NCI-H2196 (cell line): ENCODE data around the gene D2HGDH.

ENCODE experiments used
- DNase-seq: peaks from one replicate; lab custom pipeline; 2025; ENCODE audit not compliant: unreplicated experiment; lab: John Stamatoyannopoulos, UW

D2HGDH gene

DNA sequence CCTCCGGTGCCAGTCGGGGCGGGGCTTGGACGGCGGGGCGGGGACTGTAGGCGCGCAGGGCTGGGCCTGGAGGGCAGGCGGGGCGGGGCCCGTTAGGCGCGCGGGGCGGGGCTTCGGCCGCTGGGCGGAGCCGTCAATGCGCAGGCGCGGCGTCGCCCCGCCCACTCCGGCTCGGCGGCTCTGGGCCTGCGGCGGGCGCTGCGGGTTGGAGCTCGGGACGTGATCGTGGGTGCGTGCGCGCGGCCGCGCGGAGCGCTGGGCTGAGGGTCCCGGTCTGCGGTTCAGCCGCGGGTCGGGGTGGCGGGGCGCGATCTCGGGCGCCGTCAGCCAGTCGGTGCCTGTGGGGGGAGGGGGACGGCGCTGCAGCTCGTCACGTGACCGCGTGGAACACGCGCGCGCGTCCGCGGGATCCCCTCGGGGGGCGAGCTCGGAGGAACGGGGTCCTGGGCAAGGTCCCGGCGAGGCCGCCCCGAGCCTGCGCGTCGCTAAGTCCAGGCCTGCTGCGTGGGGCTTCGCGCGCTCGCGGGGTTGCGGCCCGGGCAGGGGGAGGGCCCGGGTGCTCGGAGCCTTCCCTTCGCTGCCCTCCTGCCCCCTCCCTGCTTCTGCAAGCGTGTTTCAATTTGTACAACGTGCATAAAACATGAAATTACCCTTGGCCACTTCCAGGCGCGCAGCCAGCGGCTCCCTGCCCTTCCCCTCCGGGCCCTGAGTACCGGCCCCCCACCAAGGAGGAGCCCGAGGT lies at the start of gene D2HGDH:
Gene D2HGDH, plus strand, starts transcription at position 164 of the 742 bp plus-strand sequence. CDS start 595 bp downstream, outside the sequence.
- DNase-seq = peak; percentile 94

DNA sequence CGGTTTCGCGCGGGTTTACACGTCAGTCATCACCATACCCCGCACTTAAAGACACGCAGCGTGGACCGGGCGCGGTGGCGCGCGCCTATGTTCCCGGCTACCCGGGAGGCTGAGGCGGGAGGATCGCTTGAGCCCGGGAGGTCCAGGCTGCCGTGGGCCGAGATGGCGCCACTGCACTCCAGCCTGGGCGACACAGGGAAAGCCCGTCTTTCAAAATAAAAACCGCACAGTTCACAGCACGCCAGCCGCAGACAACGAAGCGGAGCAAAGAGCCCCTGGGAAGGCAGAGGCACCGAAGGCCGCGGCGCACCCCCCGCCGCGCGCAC lies 48.1 kb upstream of the D2HGDH start:
- no peak for DNase-seq

DNA sequence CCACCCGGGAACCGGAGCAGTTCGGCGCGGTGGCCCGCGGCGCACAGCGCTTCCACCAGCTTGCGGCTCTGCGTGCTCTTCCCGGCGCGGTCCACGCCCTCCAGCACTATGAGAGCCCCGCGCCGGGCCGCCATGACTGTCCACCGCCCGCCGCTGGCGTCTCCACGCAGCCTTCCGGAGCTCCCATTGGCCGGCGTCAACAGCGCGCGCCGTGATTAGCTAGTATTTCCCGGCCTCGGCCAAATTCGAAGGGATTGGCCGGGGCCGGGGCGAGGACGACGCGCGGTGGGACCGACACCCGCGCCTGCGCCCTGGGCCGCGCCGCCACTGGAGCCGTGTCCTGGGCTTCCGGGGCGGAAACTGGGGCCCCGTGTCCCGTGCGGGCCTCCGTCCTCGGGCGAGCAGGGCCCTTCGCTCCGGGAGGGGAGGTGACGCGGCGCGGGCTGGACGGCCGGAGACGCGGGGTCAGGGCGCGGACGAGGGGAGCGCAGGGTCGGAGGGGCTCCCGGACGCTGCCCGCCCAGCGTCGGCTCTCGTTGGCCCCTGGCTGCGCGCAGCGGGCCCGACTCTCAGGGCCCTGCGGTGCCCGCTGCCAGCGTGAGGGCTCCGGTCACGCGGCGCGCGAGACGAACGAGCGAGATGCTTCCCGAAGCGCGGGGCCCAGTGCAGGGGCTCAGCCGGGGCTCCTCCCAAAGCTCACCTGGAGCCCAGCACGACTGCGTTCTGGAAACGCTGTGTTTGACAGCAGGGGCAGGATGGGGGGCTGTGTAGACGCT lies 47.6 kb upstream of the D2HGDH start, which contains the start of gene DTYMK:
Gene DTYMK, minus strand, starts transcription at position 166 of the 776 bp plus-strand sequence. Its CDS starts 32 bp downstream, at position 134.
- peak; percentile 98 for DNase-seq

DNA sequence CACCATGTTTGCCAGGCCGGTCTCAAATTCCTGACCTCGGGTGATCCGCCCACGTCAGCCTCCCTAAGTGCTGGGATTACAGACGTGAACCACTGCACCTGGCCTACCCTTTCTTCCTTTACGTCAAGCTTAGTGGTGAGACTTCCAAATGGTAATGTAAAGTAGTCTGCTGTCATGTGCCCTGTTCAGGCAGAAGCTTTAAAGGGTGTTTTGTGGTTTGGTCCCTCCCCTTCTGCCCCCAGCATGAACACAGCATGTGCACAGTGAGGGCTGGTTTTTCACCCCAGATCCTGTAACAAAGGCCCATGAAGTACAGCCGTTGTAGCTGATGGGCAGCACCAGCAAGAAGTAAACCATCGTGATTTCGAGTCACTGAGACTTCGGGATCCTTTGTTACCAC lies 45.1 kb upstream of the D2HGDH start:
- no peak for DNase-seq

DNA sequence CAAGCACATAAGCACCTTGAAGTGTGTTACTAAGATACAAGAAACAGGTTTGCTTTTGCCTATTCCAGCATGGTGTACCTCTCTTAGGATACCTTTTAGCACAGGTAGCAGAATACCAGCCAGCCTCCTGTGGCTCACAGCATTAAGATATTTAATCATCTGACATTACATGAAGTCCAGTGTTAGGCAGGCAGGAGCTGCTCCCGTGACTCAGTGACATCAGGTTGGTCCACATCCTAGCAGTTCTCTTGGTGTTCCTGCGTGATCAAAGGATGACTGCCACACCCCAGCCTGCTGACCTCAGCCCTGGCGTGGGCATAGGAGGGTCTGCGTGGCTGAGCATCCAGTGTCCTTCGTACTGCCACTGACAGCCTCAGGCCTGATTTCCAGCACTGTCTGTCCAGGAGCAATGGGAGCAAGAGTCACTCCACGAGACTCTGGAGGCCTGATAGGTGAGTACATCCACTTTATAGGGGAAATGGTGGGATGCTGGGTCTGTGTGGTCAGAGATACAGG lies 44.2 kb upstream of the D2HGDH start:
- no peak for DNase-seq

DNA sequence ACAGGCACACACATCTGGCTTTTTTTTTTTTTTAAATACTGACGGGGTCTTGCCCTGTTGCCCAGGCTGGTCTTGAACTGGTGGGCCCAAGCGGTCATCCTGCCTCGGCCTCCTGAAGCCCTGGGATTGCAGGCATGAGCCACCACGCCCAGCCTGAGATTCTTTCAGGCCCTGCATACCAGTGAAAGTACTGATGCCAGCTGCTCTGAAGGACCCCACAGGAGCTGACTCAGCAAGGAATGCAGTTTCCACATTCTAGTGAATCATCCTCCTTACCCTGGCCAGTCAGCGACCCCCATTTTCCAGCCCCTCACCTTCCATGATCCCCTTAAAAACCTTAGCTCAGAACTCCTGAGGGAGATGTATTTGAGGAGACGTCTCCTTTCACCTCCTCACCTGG lies 42.0 kb upstream of the D2HGDH start:
- DNase-seq = no peak

DNA sequence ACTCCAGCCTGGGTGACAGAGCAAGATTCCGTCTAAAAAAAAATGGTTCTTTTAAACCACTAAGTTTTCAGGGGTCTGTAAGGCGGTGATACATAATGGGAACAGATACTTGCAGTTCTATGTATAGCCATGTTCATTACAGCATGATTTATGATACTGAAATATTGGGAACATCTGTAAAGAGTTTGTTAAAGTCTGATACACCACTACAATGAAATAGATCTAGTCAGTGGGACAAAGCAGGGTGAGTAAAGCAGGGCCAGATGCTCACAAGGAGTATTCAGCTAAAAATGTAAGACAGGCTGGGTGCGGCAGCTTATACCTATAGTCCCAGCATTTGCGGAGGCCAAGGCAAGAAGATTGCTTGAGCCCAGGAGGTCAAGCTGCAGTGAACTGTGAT lies 38.8 kb upstream of the D2HGDH start:
- DNase-seq = no peak

DNA sequence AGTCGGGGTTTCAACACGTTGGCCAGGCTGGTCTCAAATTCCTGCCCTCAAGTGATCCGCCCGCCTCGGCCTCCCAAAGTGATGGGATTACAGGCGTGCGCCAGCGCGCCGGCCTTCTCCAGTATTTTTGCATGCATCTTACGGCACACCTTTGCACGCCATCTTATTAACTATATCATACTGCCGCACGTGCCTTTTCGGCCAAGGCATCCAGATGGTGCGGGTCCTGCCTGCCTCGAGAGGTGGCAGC lies 33.4 kb upstream of the D2HGDH start:
- DNase-seq = no peak

DNA sequence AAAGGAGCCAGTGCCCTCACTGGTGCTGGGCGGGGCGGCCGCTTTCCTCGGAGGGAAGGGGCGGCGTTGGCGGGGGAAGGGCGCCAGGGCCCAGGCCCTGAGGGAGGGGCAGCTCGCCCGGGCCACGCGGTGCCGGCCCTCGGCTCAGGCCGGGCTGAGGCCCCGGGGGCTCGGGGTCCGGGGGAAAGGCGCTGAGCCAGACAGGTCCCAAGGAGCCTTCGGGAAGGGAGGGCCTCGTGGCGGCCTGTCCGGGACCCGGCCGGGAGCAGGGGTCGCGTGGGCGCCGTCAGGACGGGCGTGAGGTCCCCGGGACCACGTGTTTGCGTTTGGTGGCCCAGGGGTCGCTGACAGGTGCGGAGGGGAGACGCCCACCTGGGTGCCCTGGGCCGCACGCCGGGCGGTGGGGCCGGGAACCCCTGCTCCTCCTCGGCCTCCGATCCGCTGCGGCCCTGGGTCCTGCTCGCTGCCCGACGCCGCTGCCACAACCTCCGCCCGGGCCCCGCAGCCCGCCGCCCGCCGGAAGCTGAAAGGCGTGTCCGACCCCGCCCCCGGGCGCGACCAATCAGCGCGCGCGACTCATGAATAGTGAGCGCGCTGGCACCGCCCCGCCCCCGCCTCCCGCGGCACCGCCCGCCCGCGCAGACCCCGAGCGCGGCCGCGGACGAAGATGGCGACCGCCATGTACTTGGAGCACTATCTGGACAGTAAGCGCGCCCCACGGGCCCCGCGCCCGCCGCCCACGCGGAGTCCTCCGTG lies 32.9 kb upstream of the D2HGDH start, which contains the start of gene ING5:
Gene ING5, plus strand, starts transcription at position 641 of the 756 bp plus-strand sequence. Its CDS starts 27 bp downstream, at position 668.
- peak; percentile 94 for DNase-seq

DNA sequence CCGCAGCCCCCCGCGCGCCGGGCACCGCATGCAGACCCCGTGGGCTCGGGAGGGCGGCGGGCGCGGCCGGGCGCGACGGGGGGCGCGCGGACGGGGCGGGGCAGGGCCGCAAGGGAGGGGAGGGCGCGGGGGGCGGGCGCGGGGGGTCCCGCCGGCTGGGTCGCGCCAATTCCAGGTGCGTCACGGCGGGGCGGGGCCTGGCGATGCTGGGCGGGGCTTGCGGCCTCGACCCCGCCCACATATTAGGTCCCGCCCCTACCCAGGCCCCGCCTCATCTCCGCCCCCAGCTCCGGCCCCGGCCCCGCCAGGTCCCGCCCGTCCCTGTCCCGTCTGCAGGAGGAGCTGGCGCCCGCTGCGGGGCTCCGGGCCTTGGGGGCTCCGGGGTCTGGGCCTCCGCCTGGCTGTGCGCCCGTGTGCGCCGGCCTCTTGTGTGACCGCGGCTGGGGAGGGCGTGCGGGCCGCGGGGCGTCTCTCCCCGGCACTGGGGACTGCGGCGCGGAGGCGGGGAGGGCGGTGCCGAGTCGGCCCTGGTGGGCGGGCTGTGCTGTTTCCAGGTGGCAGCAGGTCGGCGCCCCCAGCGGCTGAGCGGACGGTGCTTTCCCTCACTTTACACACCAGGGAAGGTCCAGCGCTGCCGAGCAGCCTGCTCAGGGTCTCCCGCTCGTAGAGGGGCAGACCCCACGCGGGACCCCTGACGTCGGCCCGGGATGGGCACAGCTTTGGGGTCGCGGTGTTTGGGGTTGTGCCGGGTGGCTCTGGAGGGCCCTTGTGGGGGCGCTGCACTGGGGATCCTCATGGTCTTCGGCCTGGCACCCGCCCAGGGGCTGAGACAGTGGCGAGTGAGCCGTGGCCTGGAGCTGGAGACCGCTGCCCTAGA lies 32.0 kb upstream of the D2HGDH start:
- peak; percentile 81 for DNase-seq

DNA sequence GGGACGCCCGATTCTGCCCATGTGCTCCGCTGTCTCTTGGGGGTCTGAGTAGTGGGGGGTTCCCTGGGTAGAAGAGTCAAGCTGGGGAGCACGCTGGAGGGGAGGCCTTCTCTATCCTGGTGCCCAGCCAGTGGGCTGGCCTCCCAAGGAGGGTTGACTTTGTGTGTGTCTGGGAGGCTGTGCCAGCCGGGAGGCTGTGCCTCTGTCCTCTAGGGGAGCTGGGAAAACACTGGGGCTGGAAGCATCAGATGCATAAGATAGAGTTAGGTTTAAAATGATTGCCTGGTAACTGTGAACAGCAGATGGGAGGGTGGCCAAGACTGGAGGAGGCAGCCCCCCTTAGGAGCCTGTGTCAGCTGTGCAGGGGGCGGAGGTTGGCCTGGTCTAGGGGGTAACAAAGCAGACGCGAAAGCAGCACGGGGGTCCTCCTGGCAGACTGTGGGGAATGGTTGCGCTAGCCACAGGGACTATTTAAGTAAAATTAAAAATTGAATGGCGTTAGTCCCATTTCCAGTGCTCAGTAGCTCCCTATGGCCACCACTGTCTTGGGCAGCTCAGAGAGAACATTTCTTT lies 31.3 kb upstream of the D2HGDH start:
- DNase-seq = no peak

DNA sequence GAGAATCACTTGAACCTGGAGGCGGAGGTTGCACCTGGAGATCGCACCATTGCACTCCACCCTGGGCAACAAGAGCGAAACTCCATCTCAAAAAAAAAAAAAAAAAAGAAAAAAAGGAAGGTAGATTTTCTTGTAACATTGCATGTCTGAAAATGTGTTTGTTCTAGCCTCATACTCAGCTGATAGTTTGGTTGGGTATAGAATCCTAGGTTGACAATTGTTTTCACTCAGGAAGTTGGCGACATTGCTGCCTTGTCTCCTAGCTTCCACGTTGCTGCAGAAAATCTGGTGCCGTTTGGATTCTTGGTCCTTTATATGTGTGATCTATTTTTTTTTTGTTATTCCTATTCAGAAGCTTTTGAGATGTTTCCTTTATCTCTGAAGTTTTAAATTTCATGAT lies 27.9 kb upstream of the D2HGDH start:
- DNase-seq = no peak

DNA sequence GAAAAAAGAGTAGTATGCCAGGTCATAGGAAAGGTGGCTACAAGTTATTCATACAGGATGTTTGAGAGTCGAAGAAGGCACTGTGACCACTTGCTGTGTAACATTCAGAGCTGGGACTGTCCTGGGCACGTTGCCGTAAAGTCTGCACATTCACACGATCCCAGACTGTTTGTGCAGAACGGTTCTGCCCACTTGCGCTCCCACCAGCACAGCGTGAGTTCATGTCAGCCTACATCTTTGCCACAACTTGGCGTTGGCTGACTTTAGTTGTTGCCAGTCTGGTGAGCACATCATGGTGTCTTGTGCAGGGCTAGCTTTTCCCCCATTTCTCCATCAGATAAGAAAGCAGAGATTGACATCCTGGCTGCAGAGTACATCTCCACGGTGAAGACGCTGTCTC lies 25.6 kb upstream of the D2HGDH start:
- no peak for DNase-seq

DNA sequence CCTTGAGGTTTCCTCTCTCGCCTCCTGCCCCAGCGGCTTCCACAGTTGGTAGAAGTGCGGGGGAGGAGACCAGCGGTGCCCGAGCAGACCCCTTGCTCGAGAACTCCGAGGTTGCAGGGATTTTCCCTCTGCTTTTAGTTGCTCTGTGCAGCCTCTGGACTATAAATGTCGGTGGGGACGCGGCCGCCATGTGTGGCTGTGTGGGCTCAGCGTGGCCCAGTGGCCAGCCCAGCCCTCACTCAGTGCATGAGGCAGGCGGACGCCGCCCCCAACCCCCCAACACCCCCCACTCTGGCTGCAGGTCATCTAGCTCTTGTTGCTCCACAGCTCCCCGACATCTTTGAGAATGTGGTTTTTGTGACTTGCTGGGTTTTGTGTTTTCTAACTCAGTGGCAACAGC lies 15.3 kb upstream of the D2HGDH start:
- DNase-seq = no peak

DNA sequence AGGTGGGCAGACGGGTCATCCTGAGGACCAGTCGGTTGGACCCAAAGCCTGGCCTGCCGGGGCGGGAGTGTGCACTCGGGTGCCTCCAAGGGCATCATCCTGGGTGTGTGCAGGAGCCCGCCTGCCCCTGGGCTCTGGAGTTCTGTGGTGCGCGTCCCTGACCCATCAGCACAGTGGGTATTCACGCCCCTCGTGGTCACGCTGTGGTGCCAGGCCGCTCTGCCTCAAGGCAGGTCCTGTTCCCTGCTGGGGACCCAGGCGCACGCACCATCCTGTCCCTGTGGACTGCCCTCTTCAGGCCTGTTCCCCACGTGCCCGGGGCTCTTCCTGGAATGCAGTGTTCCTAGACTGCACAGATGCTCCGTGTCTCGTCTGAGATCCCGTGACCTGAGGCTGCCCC lies 14.3 kb upstream of the D2HGDH start:
- DNase-seq = no peak

DNA sequence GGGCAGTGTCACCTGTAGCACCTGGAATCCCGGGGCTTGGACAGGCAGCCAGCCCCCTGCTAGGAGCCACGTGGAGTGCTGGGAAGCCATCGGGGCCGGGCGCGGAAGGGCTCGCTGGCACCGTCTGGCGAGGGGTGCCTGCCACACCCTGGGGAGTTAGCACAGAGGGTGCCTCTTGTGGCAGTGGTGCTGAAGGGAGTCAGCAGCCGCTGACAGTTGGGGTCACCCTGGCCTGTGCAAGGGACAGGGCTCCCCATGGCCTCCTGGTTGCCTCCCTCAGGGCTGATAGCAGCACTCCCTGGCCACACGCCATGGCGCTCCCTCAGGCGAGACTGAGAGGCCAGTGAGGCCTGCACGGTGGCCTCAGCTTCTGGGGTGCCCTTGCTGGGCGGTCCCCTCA lies 13.9 kb upstream of the D2HGDH start:
- no peak for DNase-seq

DNA sequence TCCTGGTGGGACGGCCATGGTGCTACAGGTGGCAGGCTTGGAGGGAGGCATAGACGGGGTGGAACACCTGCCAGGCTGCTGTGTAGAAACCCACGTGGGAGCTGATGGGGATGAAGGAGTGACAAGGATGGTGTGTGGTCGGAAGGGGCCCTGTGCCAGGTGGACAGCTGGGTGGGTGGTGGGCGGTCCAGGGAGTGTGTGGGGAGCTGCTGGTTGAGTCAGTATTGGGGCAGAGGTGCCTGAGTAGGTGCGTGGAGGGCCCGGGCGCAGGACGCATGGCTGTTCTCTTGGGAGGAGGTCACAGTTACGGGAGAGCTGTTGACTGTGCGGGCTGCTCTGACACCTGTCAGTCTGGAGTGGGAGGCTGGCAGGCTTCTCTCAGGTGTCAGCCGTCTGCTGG lies 12.6 kb upstream of the D2HGDH start:
- DNase-seq = no peak

DNA sequence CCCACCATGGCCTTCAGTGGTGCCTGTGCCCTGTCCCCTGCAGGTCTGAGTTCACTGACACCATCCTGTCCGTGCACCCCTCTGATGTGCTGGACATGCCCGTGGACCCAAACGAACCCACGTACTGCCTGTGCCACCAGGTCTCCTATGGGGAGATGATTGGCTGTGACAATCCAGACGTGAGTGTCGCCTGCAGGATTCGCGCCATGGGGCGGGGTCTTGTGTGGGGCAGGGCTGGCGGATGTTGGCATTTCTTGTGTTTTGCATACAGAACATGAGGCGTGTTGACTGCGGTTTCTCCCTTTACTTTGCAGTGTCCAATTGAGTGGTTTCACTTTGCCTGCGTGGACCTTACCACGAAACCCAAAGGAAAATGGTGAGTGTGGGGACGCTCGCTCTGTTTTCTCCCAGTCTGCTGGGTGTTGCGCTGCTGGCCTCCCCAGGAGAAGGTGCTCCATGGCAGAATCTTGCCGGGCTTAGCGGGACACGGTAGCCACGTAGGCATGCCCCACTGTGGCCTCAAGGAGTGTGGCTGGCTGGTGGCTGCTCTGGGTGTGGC lies 11.5 kb upstream of the D2HGDH start:
- no peak for DNase-seq

DNA sequence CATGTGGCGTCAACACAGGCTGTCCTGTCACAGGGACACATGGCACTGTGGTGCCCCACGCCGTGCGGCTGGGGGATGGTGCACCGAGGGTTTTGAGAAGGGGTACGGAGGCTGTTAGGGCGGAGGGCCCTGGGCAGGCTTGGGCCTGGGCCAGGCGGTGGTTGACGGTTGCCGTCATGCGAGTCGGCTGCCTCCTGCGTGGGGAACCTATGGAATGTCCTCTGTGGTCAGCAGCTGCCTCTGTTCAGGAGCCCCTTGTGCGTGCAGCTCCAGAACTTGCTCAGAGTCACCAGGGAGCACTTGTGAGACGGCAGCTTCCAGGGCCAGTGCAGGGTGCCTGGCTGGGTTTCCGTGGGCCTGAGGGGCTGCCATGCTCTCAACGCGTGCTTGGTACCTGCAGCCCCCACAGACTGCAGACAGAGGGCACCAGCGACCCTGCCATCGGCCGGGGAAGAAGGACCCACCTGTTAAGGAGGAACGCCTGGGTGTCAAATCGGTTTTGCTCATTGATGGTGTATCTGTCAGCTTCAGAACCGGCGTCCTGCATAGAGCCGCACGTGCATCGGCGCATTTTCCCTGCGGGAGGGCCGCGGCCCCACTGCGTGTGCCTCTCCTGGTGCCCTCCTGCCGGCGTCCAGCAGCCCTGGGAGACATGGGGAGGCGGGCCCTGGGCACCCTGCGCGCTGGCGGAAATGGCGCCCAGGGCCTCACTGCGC lies 10.0 kb upstream of the D2HGDH start:
- DNase-seq = no peak
